ENCODE measurements around the gene NRN1L.

GRCh38 chr16:67902831-67903230, 18.1 kb downstream of the NRN1L start:
- no peak for TF ChIP-seq EZH2 (IDR thresholded peaks at IDR 0.05; ENCODE audit: low read length, missing control alignments)
- TF ChIP-seq CTCF (conservative IDR thresholded peaks at IDR 0.05 in 1 of 2, IDR thresholded peaks at IDR 0.05 in 1 of 2; ENCODE audit: low read depth in 1 of 2, low read length in 2 of 2): no peak
